Dendritic cell treated with granulocyte-macrophage colony-stimulating factor and Interleukin-4, amounts not matched to agents 40 ng/mL and 50 ng/mL, for 4 days (primary cell): ENCODE measurements around the gene SRR.
A peak's percentile ranks its signal among the peaks of the same experiment; 100 is the strongest.

Experiments used
- H3K27ac Mint-ChIP-seq: one replicate; pipeline ENCODE4 v1.8.0; 2022; ENCODE audit warnings: mild to moderate bottlenecking, mixed read lengths
- H3K27me3 Mint-ChIP-seq: one replicate; pipeline ENCODE4 v1.8.0; 2022; ENCODE audit warnings: mild to moderate bottlenecking, mixed read lengths
- H3K36me3 Mint-ChIP-seq: one replicate; pipeline ENCODE4 v1.8.0; 2022; ENCODE audit warnings: low read depth, mixed read lengths
- H3K4me1 Mint-ChIP-seq: one replicate; pipeline ENCODE4 v1.8.0; 2022; ENCODE audit warnings: low read depth, mixed read lengths
- H3K4me3 Mint-ChIP-seq: one replicate; pipeline ENCODE4 v1.8.0; 2022; ENCODE audit warnings: mild to moderate bottlenecking, moderate library complexity, mixed read lengths
- H3K9me3 Mint-ChIP-seq: one replicate; pipeline ENCODE4 v1.8.0; 2022; ENCODE audit warnings: mixed read lengths
- intact Hi-C: fragments of 100-400 bp; cut with micrococcal nuclease; formaldehyde crosslinking; loops from one replicate; pipeline ENCODE4 v1.15.0; 2022

Gene SRR

DNA sequence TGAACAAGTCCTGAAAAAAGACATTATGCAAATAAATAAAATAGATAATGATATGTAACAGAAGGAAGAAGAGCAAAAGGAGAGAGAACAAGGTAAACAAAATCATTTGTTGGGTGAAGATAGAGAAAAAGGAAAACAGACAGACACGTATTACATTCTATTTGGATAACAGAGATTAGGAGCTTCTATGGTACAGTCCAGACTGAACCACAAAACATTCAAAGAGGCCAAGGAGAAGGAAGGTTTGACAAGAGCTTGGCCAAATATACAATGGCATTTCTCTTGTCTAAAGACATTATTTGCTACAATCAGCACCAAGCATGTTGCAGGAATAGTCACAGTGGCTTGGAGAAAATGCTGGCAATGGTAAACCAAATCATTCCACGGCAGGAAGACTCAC, 29.3 kb upstream of the SRR start:
- Mint-ChIP-seq H3K4me1 (no peaks in the 10 kb centered on the region), H3K36me3 (peaks cover 74% of the 10 kb centered on the region), H3K9me3 (no peaks in the 10 kb centered on the region), H3K27ac (no peak overlapping the region), H3K4me3 (no peak overlapping the region), H3K27me3 (no peaks in the 10 kb centered on the region)
- intact Hi-C loops = no loop called here

- H3K36me3 Mint-ChIP-seq = peaks cover 74% of the 10 kb centered on the region
- intact Hi-C loops = no loop called here
- no peaks in the 10 kb centered on the region for H3K27me3 Mint-ChIP-seq
- H3K4me3 Mint-ChIP-seq = no peak overlapping the region
- H3K27ac Mint-ChIP-seq = no peak overlapping the region
- no peaks in the 10 kb centered on the region for H3K4me1 Mint-ChIP-seq
- no peaks in the 10 kb centered on the region for H3K9me3 Mint-ChIP-seq
These were observed 28.0 kb upstream of the SRR start for GRCh38 chr17:2275722-2276121.

DNA sequence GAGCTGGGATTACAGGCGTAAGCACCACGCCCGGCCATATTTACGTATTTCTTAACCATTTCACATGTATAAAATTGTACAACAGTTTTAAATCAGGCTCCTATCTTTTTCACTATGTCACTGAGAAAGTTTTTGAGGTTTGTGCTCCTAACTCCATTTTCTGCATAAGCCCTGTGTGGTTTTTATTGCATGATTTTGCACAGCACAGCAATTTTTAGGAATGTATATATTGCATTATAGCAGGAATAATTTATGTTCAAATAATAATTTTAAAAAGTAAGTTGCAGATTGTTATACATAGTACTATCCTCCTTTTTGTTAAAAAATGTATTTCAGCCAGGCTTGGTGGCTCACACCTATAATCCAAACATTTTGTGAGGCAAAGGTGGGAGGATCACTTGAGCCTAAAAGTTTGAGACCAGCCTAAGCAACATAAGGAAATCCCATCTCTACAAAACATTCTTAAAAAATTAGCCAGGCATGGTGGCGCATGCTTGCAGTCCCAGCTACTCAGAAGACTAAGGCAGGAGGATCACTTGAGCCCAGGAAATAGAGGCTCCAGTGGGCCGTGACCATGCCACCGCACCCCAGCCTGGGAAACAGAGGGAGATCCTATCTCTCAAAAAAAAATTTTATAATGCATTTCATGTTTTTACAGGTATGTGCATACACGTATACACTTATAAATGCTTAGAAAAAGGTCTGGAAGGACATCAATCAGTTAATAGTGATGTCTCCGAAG, 26.1 kb upstream of the SRR start:
- H3K27me3 Mint-ChIP-seq = no peaks in the 10 kb centered on the region
- no peaks in the 10 kb centered on the region for H3K4me1 Mint-ChIP-seq
- H3K36me3 Mint-ChIP-seq = peaks cover 82% of the 10 kb centered on the region
- H3K9me3 Mint-ChIP-seq = no peaks in the 10 kb centered on the region
- no peak overlapping the region for H3K4me3 Mint-ChIP-seq
- intact Hi-C loops = no loop called here
- no peak overlapping the region for H3K27ac Mint-ChIP-seq

DNA sequence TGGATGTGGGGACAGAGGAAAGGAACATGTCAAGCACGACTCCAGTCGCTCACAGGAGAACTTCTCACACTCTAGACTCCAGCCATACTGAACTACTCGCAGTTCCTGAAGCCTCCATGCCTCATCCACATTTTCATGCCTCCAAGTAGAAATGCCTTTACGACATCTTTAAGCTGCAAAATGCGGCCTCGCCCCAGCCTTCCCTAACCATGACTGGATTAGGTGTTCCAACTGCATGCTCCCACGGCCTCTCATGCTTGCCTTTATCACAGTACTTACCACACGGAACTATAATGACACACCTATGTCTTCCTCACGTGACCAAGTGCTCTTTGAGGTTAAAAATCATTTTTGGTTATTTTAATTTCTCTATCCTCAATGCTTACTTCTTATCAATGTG, 24.0 kb upstream of the SRR start:
- Mint-ChIP-seq H3K9me3 (no peaks in the 10 kb centered on the region), H3K36me3 (peaks cover 76% of the 10 kb centered on the region), H3K27ac (no peak overlapping the region), H3K27me3 (no peaks in the 10 kb centered on the region), H3K4me1 (peaks cover 5% of the 10 kb centered on the region), H3K4me3 (no peak overlapping the region)
- intact Hi-C loops = loop anchor here (5.0 kb wide), 1 partner anchor 397 kb away; no protein-coding TSS in a partner anchor

GRCh38 chr17:2282297-2282873, 21.4 kb upstream of the SRR start:
- no peaks in the 10 kb centered on the region for H3K27me3 Mint-ChIP-seq
- no peak overlapping the region for H3K27ac Mint-ChIP-seq
- peaks cover 5% of the 10 kb centered on the region for H3K4me1 Mint-ChIP-seq
- H3K4me3 Mint-ChIP-seq = no peak overlapping the region
- no peaks in the 10 kb centered on the region for H3K9me3 Mint-ChIP-seq
- peaks cover 81% of the 10 kb centered on the region for H3K36me3 Mint-ChIP-seq
- intact Hi-C loops = loop anchor here (5.0 kb wide), 1 partner anchor 400 kb away; no protein-coding TSS in a partner anchor

DNA sequence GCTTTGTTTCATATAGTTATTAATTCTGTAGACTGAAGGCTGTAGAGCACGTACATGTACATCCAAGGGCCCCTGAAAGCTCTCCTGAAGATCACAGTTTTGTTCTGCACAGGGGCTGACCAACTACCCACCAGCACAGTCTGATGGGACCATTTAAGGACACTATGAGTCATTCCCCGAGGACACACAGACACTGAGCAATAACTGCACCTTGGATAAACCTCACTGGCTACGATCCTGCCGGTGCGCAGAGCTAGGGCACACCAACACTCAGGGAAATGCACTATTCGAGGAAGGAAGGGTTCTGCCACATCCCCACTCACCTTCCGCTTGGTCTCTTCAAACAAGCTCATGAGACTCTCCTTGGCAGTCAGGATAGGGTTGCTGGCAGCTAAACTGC, 20.4 kb upstream of the SRR start:
- no peaks in the 10 kb centered on the region for H3K9me3 Mint-ChIP-seq
- peaks cover 5% of the 10 kb centered on the region for H3K4me1 Mint-ChIP-seq
- H3K4me3 Mint-ChIP-seq = no peak overlapping the region
- no peaks in the 10 kb centered on the region for H3K27me3 Mint-ChIP-seq
- no peak overlapping the region for H3K27ac Mint-ChIP-seq
- peaks cover 90% of the 10 kb centered on the region for H3K36me3 Mint-ChIP-seq
- intact Hi-C loops = loop anchor here (5.0 kb wide), 1 partner anchor 401 kb away; no protein-coding TSS in a partner anchor

GRCh38 chr17:2289878-2290478, 13.8 kb upstream of the SRR start:
- Mint-ChIP-seq H3K4me3 (no peak overlapping the region), H3K4me1 (no peaks in the 10 kb centered on the region), H3K27me3 (no peaks in the 10 kb centered on the region), H3K27ac (no peak overlapping the region), H3K36me3 (peaks cover 97% of the 10 kb centered on the region), H3K9me3 (no peaks in the 10 kb centered on the region)
- intact Hi-C loops = no loop called here

DNA sequence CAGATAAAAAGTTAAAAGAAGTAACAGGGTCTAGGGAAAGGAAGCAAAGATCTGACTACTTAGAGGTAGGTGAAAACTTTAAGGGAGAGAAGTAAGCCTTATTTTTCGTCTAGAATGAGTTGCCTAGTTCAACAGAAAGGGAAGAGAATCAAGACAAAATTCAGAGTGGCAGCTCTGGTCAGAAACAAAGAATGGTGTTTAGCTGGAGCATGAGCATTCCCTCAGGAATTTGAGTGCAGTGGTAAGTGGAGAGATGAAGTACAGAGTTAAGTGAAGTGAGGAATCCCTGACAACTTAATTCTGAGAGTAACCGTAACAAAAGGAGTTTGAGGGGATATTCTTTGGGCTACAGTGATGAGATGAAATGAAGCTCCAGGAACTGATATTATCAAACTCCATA, 11.7 kb upstream of the SRR start:
- Mint-ChIP-seq H3K27ac (no peak overlapping the region), H3K9me3 (no peaks in the 10 kb centered on the region), H3K27me3 (no peaks in the 10 kb centered on the region), H3K4me3 (no peak overlapping the region), H3K36me3 (peaks cover 97% of the 10 kb centered on the region), H3K4me1 (peaks cover 9% of the 10 kb centered on the region)
- intact Hi-C loops = no loop called here

- intact Hi-C loops = no loop called here
- no peaks in the 10 kb centered on the region for H3K27me3 Mint-ChIP-seq
- no peak overlapping the region for H3K4me3 Mint-ChIP-seq
- peaks cover 97% of the 10 kb centered on the region for H3K36me3 Mint-ChIP-seq
- H3K4me1 Mint-ChIP-seq = peaks cover 19% of the 10 kb centered on the region
- no peak overlapping the region for H3K27ac Mint-ChIP-seq
- H3K9me3 Mint-ChIP-seq = no peaks in the 10 kb centered on the region
These were observed 8.2 kb upstream of the SRR start for GRCh38 chr17:2295575-2295974.

- intact Hi-C loops = no loop called here
These were observed 6.7 kb upstream of the SRR start for GRCh38 chr17:2297023-2297422.

DNA sequence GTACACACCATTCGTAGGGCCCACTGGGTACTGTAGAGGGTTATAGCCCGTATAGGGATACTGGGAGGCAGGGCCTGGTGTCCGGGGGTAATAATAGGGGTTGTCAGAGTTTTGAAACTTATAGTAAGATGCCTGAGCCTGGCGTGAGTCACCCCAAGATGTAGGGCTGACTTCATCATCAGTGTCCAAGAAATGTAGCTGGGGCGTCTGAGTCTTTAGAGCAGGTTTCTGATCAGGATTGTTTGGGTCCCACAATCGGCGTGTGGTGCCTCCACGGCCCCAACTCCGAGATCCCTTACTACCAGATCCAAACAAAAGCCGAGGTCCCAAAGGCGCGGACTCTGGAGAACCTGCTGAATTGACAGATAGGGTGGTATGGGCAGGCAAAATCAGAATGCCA, 4.6 kb upstream of the SRR start:
- Mint-ChIP-seq H3K4me3 (no peak overlapping the region), H3K36me3 (peaks cover 69% of the 10 kb centered on the region), H3K4me1 (peaks cover 34% of the 10 kb centered on the region), H3K27ac (no peak overlapping the region), H3K27me3 (no peaks in the 10 kb centered on the region), H3K9me3 (no peaks in the 10 kb centered on the region)
- intact Hi-C loops = no loop called here

More at GRCh38 chr17:2297023-2297422, 6.7 kb upstream of the SRR start:
- Mint-ChIP-seq H3K4me3 (no peak overlapping the region), H3K4me1 (peaks cover 27% of the 10 kb centered on the region), H3K36me3 (peaks cover 84% of the 10 kb centered on the region), H3K27me3 (no peaks in the 10 kb centered on the region), H3K27ac (no peak overlapping the region), H3K9me3 (no peaks in the 10 kb centered on the region)

GRCh38 chr17:2299756-2300155, 4.0 kb upstream of the SRR start:
- Mint-ChIP-seq H3K4me3 (no peak overlapping the region), H3K27me3 (no peaks in the 10 kb centered on the region), H3K4me1 (peaks cover 39% of the 10 kb centered on the region), H3K27ac (no peak overlapping the region), H3K36me3 (peaks cover 63% of the 10 kb centered on the region), H3K9me3 (no peaks in the 10 kb centered on the region)
- intact Hi-C loops = no loop called here

GRCh38 chr17:2302778-2303203, 959 bp upstream of the SRR start:
- no peaks in the 10 kb centered on the region for H3K27me3 Mint-ChIP-seq
- H3K36me3 Mint-ChIP-seq = peaks cover 44% of the 10 kb centered on the region
- H3K27ac Mint-ChIP-seq = peak overlapping the region; percentile 84
- H3K4me1 Mint-ChIP-seq = peaks cover 44% of the 10 kb centered on the region
- intact Hi-C loops = loop anchor here (1.0 kb wide), 1 partner anchor 34 kb away; the partner anchor contains the start of gene TSR1
- H3K4me3 Mint-ChIP-seq = peak overlapping the region; percentile 83
- H3K9me3 Mint-ChIP-seq = no peaks in the 10 kb centered on the region

GRCh38 chr17:2304931-2305330, 1.2 kb downstream of the SRR start:
- Mint-ChIP-seq H3K27me3 (no peaks in the 10 kb centered on the region), H3K36me3 (peaks cover 31% of the 10 kb centered on the region), H3K4me1 (peaks cover 44% of the 10 kb centered on the region), H3K9me3 (no peaks in the 10 kb centered on the region), H3K27ac (peak overlapping the region; percentile 59), H3K4me3 (peak overlapping the region; percentile 60)
- intact Hi-C loops = no loop called here
